Measurements from ENCODE around the gene HIBADH. TPM values are rescaled to one million over a fixed set of nuclear protein-coding genes. Genes with fewer than 3 reads are reported as not detected.

The HIBADH gene
- total and polyA plus RNA-seq, 2 experiments from 2014 or later = 62.5 to 83.8 TPM

DNA sequence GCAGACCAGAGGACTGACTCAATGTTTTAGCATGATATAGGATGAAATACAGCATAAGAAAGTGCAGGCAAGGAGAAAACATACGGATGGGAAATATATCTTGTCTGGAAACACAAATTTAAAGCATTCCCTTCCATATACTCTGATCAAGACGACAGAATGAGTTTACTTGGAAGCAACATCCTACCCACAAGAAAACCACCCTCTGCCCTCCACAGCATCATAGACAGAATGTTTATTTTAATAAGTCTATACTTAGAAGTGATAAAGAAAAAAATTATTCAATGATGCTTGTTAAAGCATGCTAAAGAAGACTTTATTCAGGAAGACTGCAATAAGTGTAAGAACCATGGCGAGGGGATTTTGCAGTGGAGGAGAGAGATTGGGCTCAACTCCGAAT is 32.4 kb upstream of the HIBADH start:
- Histone ChIP-seq H3K36me3 (no peaks in the 10 kb centered on the region), H3K4me1 (ENCODE audit: low read depth) (no peaks in the 10 kb centered on the region), H3K4me3 (no peak overlapping the region), H3K27me3 (no peaks in the 10 kb centered on the region), H3K9me3 (ENCODE audit: low read depth) (no peaks in the 10 kb centered on the region), H3K27ac (no peak overlapping the region)
- TF ChIP-seq CTCF (IDR thresholded peaks at IDR 0.05; ENCODE audit: low read depth, low read length) = no peak
- DNase-seq (ENCODE audit: low read depth in 1 of 2, low spot score in 1 of 2) = no peak

- no peak overlapping the region for H3K4me3 ChIP-seq
- H3K4me1 ChIP-seq (ENCODE audit: low read depth) = no peaks in the 10 kb centered on the region
- DNase-seq (ENCODE audit: low read depth in 1 of 2, low spot score in 1 of 2) = no peak
- H3K27ac ChIP-seq = no peak overlapping the region
- no peak for TF ChIP-seq CTCF (IDR thresholded peaks at IDR 0.05; ENCODE audit: low read depth, low read length)
- no peaks in the 10 kb centered on the region for H3K36me3 ChIP-seq
- no peaks in the 10 kb centered on the region for H3K9me3 ChIP-seq (ENCODE audit: low read depth)
- no peaks in the 10 kb centered on the region for H3K27me3 ChIP-seq
Observed at GRCh38 chr7:27693794-27694193, 31.1 kb upstream of the HIBADH start.

- Histone ChIP-seq H3K4me1 (ENCODE audit: low read depth) (no peaks in the 10 kb centered on the region), H3K9me3 (ENCODE audit: low read depth) (no peaks in the 10 kb centered on the region), H3K27me3 (no peaks in the 10 kb centered on the region), H3K27ac (no peak overlapping the region), H3K4me3 (no peak overlapping the region), H3K36me3 (no peaks in the 10 kb centered on the region)
- no peak for DNase-seq (ENCODE audit: low read depth in 1 of 2, low spot score in 1 of 2)
- no peak for TF ChIP-seq CTCF (IDR thresholded peaks at IDR 0.05; ENCODE audit: low read depth, low read length)
Observed at GRCh38 chr7:27690649-27691048, 28.0 kb upstream of the HIBADH start.

DNA sequence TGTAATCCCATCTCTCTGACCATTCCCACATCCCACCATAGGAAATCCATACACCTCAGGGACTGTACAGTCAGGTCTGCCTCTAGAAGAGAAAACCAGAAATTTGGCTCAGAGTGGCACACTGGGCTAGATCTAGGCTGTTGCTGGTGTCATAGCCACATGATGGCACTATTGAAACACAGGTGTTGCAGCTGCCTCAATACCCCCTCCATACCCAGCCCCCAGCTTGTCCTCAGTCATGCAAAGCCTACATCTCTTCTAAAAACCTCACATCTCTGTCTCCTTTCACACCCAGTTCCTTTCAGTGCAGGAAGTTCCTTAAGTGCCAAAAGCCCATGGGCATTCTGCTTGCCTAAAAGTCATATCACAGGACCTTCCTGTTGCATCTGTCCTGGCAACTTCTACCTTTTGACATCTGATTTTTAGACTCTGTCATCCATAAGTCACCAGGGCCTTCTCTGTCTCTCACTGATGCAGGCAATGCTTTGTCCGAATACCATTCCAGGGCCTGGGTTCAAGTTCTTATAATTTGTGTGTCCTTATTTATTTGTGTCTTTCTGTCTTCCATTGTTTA is 27.0 kb upstream of the HIBADH start:
- TF ChIP-seq CTCF (IDR thresholded peaks at IDR 0.05; ENCODE audit: low read depth, low read length) = peak; percentile 45

DNA sequence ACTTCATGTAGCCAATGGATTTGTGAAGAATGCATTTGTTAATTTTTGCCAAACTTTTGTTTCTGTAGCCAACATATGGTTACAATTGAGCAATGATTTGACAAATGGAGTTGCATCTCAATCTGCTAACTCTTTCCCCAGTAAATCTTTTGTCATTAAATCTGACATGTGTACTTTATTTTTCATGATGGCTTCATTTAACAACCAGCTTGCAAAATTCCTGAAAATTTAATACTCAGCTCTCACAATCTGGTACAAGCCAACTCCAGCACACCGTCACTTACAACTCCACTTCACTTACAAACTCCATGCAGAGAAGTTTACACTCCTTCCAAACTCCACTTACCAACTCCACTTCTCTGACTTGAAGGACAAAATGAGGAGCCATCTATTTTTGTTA is 26.5 kb upstream of the HIBADH start:
- no peaks in the 10 kb centered on the region for H3K9me3 ChIP-seq (ENCODE audit: low read depth)
- H3K36me3 ChIP-seq = no peaks in the 10 kb centered on the region
- TF ChIP-seq CTCF (IDR thresholded peaks at IDR 0.05; ENCODE audit: low read depth, low read length) = no peak
- H3K4me3 ChIP-seq = no peak overlapping the region
- no peaks in the 10 kb centered on the region for H3K27me3 ChIP-seq
- DNase-seq (ENCODE audit: low read depth in 1 of 2, low spot score in 1 of 2) = no peak
- H3K4me1 ChIP-seq (ENCODE audit: low read depth) = no peaks in the 10 kb centered on the region
- H3K27ac ChIP-seq = no peak overlapping the region

More for the DNA sequence above, 27.0 kb upstream of the HIBADH start:
- Histone ChIP-seq H3K36me3 (no peaks in the 10 kb centered on the region), H3K27ac (no peak overlapping the region), H3K9me3 (ENCODE audit: low read depth) (no peaks in the 10 kb centered on the region), H3K4me3 (no peak overlapping the region), H3K27me3 (no peaks in the 10 kb centered on the region), H3K4me1 (ENCODE audit: low read depth) (no peaks in the 10 kb centered on the region)
- peak; percentile 5 to 68 for DNase-seq (ENCODE audit: low read depth in 1 of 2, low spot score in 1 of 2)
